ENCODE data around the gene CATSPERD.
"Not testable (repeated sequence)": the region's sequence is repeated elsewhere in the genome, so short reads cannot be mapped to it uniquely, and the experiment has no call there.

Gene CATSPERD

GRCh38 chr19:5743630-5744029 lies 23.2 kb downstream of the CATSPERD start:
- no peak for DNase-seq

- not testable (repeated sequence) for DNase-seq
Measured at GRCh38 chr19:5744999-5745398, 24.6 kb downstream of the CATSPERD start.

DNA sequence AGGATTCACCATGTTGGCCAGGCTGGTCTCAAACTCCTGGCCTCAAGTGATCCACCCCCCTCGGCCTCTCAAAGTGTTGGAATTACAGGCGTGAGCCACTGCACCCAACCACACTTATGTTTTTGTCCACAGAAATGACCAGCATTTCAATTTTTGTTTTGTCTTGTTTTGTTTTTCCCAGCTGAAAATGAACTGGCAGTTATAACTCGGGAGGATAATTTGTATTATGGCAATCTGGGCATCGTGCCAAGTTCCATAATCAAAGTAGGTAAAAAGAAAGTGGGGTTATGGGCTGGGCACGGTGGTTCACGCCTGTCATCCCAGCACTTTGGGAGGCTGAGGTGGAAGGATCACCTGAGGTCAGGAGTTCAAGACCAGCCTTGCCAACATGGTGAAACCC lies 28.5 kb downstream of the CATSPERD start:
- not testable (repeated sequence) for DNase-seq

DNA sequence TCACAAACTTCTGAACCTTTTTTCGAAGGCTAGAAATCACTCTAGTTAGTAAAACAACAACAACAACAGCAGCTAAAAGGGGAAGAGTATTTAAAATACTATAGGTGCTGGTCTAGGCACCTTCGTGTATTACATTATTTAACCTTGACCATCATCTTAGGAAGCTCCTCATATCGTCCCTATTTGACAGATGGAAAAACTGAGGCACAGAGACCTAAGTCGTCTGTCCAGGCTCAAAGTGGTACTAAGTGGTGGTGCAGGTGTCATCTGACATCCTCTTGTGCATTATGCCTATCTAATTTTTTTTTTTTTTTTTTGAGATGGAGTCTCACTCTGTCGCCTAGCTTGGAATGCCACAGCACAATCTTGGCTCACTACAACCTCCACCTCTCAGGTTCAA lies 29.1 kb downstream of the CATSPERD start:
- no peak for DNase-seq

DNA sequence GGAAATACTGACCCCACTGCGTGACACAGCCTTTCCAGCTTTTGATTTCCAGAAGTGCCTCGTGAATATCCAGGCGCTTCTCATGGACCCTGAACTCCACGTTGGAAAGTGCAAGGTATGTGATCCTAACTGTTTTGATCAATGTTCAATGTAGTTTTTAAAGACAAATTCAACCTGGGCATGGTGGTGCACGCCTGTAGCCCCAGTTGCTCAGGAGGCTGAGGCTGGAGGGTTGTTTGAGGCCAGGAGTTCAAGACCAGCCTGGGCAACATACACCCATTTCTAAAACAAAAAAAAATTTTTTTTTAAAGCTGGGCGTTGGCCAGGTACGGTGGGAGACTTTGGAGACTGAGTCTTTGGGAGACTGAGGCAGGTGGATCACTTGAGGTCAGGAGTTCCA lies 31.3 kb downstream of the CATSPERD start:
- DNase-seq, result no peak

DNA sequence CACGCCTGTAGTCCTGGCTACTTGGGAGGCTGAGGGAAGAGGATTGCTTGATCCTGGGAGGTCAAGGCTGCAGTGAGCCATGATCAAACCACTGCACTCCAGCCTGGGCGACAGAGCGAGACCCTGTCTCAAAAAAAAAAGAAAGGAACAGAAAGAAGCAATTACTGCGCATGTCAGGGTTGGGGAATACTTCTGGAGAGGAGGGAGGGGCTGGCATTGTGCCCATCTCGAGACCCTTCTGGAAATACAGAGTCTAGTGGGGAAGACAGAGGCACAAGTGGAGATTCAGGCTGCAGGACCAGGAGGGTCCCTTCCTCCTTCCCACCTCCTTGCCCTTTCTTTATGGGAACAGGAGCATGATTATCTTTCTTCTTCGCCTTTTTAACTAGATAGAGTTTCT lies 33.3 kb downstream of the CATSPERD start:
- no peak for DNase-seq

- no peak for DNase-seq
Measured at GRCh38 chr19:5762608-5763217, 42.3 kb downstream of the CATSPERD start.

DNA sequence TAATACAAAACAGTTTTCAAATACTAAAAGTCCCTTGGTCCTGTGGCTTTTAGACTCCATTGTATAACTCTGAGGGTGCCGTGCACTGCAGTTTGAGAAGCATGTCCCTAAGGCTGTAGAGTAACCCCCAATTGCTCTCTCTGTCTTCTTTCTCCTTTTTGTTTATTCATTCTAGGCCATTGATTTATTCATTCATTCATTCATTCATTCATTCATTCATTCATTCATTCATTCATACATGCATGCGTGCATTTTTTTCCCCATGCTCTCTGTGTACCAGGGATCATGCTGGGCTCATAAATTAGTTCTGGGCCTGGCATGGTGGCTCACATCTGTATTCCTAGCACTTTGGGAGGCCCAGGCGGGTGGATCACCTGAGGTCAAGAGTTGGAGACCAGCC lies 44.8 kb downstream of the CATSPERD start:
- DNase-seq, result no peak

DNA sequence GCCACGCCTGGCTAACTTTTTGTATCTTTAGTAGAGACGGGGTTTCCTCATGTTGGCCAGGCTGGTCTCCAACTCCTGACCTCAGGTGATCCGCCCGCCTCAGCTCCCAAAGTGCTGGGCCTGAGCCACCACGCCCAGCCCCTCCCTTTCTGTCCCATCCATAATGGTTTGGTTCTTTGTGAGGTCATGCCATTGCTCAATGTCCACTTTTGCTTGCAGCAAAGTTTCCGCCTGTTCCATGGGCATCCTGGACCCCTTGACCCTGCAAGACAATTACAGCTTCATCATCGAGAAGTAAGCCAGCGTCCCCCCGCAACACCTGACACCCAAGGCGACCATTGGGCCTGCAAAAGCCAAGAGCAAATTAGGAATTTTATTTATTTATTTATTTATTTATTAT lies 47.5 kb downstream of the CATSPERD start:
- no peak for DNase-seq

- DNase-seq, result no peak
Measured at GRCh38 chr19:5772416-5772815, 52.0 kb downstream of the CATSPERD start.

- DNase-seq, result no peak
Measured at GRCh38 chr19:5773276-5773675, 52.8 kb downstream of the CATSPERD start.

- DNase-seq, result no peak
Measured at GRCh38 chr19:5774921-5775320, 54.5 kb downstream of the CATSPERD start.

GRCh38 chr19:5775668-5776309 lies 55.4 kb downstream of the CATSPERD start:
- no peak for DNase-seq

DNA sequence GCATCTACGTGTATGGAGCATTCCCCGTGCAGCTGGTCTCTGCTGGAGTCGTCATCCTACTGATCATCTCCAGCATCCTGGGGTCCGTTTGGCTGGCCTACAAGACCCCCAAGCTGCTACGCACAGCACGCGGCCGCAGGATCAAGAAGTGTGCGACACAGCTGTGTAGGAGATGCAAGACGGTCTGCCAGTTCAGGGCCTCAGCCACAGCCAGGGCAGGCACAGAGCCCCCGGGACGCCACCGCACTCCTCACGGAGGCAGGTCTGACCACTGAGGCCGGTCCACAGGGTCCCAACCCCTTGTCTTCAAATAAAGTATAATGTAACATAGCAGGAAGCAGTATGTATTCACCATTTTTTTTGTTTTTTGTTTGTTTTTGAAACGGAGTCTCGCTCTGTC lies 58.0 kb downstream of the CATSPERD start:
- DNase-seq, result no peak

DNA sequence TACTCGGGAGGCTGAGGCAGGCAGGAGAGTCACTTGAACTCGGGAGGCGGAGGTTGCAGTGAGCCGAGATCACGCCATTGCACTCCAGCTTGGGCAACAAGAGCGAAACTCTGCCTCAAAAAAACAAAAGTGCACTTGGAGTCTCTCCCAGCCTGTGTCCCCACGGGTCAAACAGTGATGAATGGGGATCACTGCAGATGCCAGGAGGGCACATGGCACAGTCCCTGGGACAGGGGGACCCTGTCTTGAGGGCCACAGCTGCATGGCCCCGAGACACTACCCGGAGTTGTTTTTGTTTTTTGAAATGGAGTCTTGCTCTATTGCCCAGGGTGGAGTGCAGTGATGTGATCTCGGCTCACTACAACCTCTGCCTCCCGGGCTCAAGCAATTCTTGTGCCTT lies 60.5 kb downstream of the CATSPERD start:
- not testable (repeated sequence) for DNase-seq

DNA sequence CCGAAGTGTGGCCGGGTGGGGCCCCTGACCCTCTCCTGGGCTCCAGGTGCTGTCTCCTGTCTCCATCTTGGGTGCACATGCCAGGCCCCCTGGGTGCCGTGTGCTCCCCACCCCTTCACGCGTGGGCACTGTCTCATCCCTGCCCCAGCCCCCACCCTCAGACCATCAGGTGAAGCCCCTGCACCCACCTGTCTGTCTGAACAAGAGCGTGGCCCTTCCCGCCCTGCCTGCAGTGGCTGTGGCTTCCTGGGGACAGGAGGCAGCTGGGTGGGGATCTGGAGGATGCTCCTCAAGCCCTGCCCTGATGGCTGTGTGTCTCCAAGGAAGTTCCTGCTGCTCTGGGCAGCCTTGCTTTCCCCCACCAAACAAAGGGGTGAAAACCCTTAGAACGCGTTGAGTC lies 61.9 kb downstream of the CATSPERD start:
- no peak for DNase-seq

DNA sequence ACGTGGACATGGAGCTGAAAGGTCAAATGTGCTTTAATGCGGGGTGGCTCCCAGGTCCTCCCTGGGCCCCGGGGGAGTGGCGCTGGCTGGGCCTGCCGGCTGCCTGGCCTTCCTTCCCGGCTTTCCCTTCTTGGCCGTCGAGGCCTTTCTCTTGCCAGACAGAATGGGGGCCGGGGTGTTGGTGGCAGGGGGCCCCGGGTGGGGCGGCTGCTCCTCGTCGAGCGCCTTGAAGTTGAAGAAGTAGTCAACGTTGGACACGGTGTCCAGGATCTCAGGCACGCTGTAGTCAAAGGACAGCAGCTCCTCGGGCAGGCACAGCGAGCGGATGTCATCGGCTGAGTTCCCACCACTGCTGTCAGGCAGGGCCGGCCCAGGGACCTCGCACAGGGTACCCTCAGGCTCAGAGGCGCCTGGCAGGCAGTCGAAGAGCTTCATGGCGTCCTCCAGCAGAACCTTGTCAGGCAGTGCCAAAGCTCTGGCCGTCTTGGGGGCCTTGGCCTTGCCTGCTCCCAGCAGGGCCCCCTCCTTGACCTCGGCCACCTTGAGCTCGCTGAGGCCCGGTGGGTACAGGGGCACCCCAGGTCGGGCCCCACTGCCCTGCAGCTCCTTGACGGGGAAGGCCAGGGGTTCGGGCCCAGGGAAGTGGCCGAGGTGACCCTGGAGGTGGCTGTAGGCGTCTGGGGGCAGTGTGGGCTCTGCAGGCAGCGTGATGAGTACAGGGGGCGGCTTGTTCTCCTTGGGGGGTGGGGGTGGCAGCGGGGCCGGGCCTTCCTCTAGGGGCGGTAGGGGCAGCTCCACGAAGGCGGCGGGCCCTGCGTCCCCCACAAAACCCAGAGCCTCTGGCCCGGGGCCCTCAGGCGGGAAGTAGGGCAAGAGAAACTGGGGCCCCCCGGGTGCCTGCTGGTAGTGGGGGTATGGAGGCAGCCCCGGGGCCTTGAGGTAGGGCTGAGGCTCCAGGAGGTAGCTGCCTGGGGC lies 62.8 kb downstream of the CATSPERD start:
- no peak for DNase-seq

DNA sequence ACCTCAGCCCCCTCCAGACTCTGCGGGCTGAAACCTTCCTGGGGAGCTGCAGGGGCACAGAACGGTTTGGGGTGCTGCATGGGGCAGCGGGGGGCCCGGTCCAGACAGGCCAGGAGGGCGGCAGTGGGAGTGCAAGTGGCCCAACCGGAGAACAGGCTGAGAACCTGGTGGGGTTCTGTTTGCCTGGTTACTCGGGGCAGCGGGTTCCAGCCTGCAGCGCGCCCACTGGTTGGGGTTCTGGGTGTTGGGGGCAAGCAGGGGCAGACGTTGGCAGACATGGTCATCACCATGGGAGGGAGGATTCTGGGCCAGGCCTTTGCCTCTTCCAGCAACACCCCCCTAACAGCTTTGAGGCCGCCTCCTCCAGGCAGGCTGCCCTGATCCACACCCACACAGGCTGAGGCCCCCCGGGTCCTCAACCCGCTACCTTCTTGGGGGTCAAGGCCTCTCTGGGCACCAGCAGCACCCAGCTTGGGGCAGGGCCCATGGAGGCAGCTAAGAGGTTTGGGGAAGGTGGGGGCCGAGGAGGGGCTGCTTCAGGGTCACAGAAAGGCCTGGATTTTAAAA lies 64.2 kb downstream of the CATSPERD start, which contains the start of gene PRR22:
TSS of gene PRR22 (minus strand) at position 166 of the 567 bp plus-strand sequence. CDS start at position 80, 86 bp downstream.
- DNase-seq, result no peak

DNA sequence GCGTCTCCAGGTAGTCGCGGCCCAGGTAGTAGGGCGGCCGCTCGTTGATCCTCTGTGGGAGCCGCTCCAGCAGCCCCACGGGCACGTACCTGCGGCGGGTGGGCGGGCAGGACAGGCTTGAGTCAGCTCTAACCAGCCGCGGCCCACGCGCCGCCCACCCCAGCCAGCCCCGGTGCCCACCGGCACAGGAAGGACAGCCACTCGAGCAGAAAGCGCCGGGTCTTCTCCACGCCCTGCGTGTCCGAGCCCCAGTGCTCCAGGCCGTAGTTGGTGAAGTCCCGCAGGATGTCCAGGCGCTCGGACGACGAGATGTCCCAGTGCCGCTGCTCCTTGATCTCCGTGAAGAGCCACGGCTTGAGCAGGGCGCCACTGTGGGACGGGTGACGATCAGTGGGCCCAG lies 65.0 kb downstream of the CATSPERD start:
- DNase-seq, result no peak

GRCh38 chr19:5786593-5787408 lies 66.4 kb downstream of the CATSPERD start:
- DNase-seq, result no peak

DNA sequence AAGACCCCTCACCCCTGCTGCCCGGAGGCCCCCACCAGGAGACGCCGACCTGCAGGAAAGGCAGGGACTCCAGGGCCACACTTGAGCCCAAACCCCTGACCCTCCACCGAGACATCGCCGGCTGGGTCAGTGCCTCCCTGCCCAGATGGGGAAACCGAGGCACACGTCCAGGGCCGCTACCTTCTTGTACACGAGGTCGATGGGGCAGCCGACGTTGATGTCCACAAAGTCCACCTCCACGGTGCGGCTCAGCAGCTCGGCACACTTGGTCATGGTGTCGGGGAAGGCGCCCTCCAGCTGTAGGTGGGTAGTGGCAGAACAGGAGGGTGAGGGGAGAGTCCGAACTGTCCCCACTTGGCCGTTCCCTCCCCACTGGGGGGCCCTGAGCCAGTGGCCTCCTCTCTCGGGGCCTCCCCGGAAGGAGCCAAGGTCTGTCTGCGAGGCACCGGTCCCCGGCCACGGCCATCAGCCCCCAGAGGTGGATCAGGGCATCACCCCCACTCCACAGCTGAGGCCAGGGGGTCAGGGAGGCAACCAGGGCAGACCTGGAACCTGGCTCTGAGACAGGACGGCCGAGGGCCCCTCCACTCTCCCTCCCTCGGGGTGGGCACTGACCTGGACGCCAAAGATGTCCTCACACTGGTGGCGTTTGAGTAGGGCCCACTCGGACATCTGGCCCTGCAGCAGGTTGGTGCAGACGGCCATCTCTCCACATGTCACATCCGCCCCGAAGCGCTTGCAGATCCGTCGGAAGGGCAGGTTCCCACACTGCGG lies 67.2 kb downstream of the CATSPERD start:
- no peak for DNase-seq

DNA sequence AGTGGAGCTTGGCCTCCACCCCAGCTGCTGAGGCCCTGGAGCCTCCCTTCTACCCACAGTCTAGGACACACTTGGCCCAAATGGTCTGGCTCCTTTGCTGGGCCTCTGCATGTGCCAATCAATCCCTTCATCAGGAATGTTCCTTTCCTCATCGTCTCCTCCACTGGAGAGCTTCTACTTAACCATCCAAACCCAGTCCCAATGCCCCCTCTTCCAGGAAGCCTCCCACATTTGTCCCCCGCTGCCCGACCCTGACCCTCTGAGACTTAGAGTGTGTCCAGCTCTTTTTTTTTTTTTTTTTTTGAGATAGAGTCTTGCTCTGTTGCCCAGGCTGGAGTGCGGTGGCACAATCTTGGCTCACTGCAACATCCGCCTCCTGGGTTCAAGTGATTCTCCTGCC lies 68.0 kb downstream of the CATSPERD start:
- no peak for DNase-seq

Data from stimulated activated CD4-positive, alpha-beta T cell treated with anti-CD3 and anti-CD28 coated beads, Interleukin-2, amount 100 ng/mL, for 48 hours (primary cell).